ENCODE data around the gene VWA5B2. TPM values are rescaled to one million over a fixed set of nuclear protein-coding genes. Genes with fewer than 3 reads are reported as not detected.

VWA5B2 gene
- total RNA-seq, 1 experiment from 2014 or later, result 10.6 TPM

DNA sequence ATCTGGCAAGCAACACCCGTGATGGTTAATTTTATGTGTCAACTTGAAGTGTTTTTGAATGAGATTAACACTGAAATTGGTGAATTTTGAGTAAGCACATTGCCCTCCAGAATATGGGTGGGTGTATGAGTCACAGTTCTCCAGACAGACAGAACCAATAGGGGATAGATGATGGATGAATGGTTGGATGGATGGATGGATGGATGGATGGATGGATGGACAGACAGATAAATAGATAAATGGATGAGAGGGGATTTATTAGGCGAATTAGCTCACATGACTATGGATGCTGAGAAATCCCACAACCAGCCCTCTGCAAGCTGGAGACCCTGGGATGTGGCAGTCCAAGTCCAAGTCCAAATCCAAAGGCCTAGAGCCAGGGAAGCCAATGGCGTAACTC lies 5.4 kb upstream of the VWA5B2 start:
- Histone ChIP-seq H3K9ac (ENCODE audit: low read length) (no peak overlapping the region), H2AFZ (ENCODE audit: low read depth, low read length, poor library complexity, severe bottlenecking) (no peak overlapping the region), H3K4me1 (ENCODE audit: control insufficient read depth in 1 of 2, insufficient read depth in 2 of 2, low read length in 2 of 2) (peaks cover 0 to 9% of the 10 kb centered on the region in 2 experiments; a peak in 3 of 4 replicates), H4K20me1 (ENCODE audit: insufficient read depth) (no peaks in the 10 kb centered on the region), H3K9me2 (ENCODE audit: insufficient read depth) (no peaks in the 10 kb centered on the region), H3K36me3 (ENCODE audit: control insufficient read depth in 1 of 2, insufficient read depth in 2 of 2, low read length in 2 of 2) (no peaks in the 10 kb centered on the region), H3K4me2 (ENCODE audit: low read length) (no peak overlapping the region), H3K79me2 (ENCODE audit: insufficient read depth, low read length) (no peaks in the 10 kb centered on the region), H3K9me3 (ENCODE audit: control insufficient read depth in 1 of 2, insufficient read depth in 1 of 2, low read depth in 1 of 2, low read length in 2 of 2) (no peaks in the 10 kb centered on the region), H3K4me3 (replicated peaks in 1 of 2; ENCODE audit: low read depth in 1 of 2, low read length in 2 of 2) (no peak overlapping the region), H3K27me3 (ENCODE audit: insufficient read depth, low read length) (no peaks in the 10 kb centered on the region), H3K27ac (ENCODE audit: low read depth, low read length) (no peak overlapping the region)
- RAD21 ChIA-PET (ENCODE audit: low non-redundant PET in 1 of 2, low total read pairs in 2 of 2, uncharacterized antibody in 2 of 2, unreplicated experiment in 2 of 2), result no interaction called here
- POLR2A ChIA-PET, result no interaction called here
- ATAC-seq, result no peak
- TF ChIP-seq, protein P1, sequence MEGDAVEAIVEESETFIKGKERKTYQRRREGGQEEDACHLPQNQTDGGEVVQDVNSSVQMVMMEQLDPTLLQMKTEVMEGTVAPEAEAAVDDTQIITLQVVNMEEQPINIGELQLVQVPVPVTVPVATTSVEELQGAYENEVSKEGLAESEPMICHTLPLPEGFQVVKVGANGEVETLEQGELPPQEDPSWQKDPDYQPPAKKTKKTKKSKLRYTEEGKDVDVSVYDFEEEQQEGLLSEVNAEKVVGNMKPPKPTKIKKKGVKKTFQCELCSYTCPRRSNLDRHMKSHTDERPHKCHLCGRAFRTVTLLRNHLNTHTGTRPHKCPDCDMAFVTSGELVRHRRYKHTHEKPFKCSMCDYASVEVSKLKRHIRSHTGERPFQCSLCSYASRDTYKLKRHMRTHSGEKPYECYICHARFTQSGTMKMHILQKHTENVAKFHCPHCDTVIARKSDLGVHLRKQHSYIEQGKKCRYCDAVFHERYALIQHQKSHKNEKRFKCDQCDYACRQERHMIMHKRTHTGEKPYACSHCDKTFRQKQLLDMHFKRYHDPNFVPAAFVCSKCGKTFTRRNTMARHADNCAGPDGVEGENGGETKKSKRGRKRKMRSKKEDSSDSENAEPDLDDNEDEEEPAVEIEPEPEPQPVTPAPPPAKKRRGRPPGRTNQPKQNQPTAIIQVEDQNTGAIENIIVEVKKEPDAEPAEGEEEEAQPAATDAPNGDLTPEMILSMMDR (IDR thresholded peaks at IDR 0.05 in 2 of 3, conservative IDR thresholded peaks at IDR 0.05 in 1 of 3; ENCODE audit: borderline replicate concordance in 1 of 3, insufficient read depth in 1 of 3, low read depth in 2 of 3, low read length in 2 of 3), result no peak
- no peak for TF ChIP-seq RAD21 (IDR thresholded peaks at IDR 0.05; ENCODE audit: low read depth)
- no peak for TF ChIP-seq EZH2 (IDR thresholded peaks at IDR 0.05)
- no peak for TF ChIP-seq SRF (IDR thresholded peaks at IDR 0.05; ENCODE audit: low read depth)
- no peak for TF ChIP-seq ZFX (IDR thresholded peaks at IDR 0.05)
- TF ChIP-seq CEBPB (IDR thresholded peaks at IDR 0.05; ENCODE audit: low read depth), result no peak
- no peak for TF ChIP-seq TCF7L2 (IDR thresholded peaks at IDR 0.05; ENCODE audit: borderline replicate concordance, extremely low read depth, insufficient read depth, insufficient read length)
- TF ChIP-seq, protein P2, sequence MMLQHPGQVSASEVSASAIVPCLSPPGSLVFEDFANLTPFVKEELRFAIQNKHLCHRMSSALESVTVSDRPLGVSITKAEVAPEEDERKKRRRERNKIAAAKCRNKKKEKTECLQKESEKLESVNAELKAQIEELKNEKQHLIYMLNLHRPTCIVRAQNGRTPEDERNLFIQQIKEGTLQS (IDR thresholded peaks at IDR 0.05), result no peak
- CTCF ChIA-PET, result no interaction called here
- no TSS peak for BruUV-seq (replicated peaks)
- intact Hi-C loops (cut with micrococcal nuclease), result no loop called here
- no peak for DNase-seq (ENCODE audit: low read depth, low spot score)
